Mucosa of descending colon (tissue), 3 donors: ENCODE results near the gene CSNK1G1. TPM values are rescaled to one million over a fixed set of nuclear protein-coding genes. Genes with fewer than 3 reads are reported as not detected.
A peak's percentile ranks its signal among the peaks of the same experiment; 100 is the strongest.

ENCODE experiments used
- ATAC-seq: fragments of 200-7000 bp; cut with Tn5 transposase; one replicate; pipeline ENCODE4 v1.9.1; 2020; ENCODE audit warnings: mild to moderate bottlenecking, moderate library complexity
- DNase-seq, 3 donors: peaks; one replicate each; pipeline ENCODE4 v3.0.0-alpha.2; 2020
- H3K36me3 ChIP-seq: fragments of 200-600 bp; one replicate; pipeline ENCODE4 v1.8.0; 2021; ENCODE audit warnings: low read depth, mild to moderate bottlenecking
- H3K4me1 ChIP-seq: fragments of 200-600 bp; one replicate; pipeline ENCODE4 v1.8.0; 2021; ENCODE audit warnings: low read depth, mild to moderate bottlenecking
- H3K4me3 ChIP-seq: fragments of 200-600 bp; one replicate; pipeline ENCODE4 v1.8.0; 2021; ENCODE audit warnings: mild to moderate bottlenecking
- H3K9me3 ChIP-seq: fragments of 200-600 bp; one replicate; pipeline ENCODE4 v1.8.0; 2021; ENCODE audit warnings: mild to moderate bottlenecking
- intact Hi-C, 2 donors: fragments of 100-400 bp; cut with DNase I in 1 of 2; cut with micrococcal nuclease in 1 of 2; formaldehyde crosslinking; loops; one replicate each; pipeline versions ENCODE4 v1.11.0 to v1.11.1; 2022; cut with DNase I, micrococcal nuclease
- total RNA-seq, 3 donors: library from RNA; stranded (reverse); fragmentation: NEBNext Ultra II Directional in 2 of 3; extraction: Animal tissue kit (Norgen Biotek cat#: 25700) in 2 of 3; gene quantifications; one replicate each; pipeline versions ENCODE4 v1.2.1 to v1.2.4, GENCODE V29; 2021 to 2023
- TF ChIP-seq, protein P1 (sequence below): fragments of 200-600 bp; IDR thresholded peaks from one replicate; pipeline ENCODE4 v1.8.0; 2022; ENCODE audit warnings: antibody characterized with exemption, mild to moderate bottlenecking
- donor health status: DM: no; HTN: no; CAD: no; lungs with moderate emphysema.
- donor health status: DM: no; HTN: no; CAD: no.
- donor health status: DM: no; HTN: yes; CAD: no.

The CSNK1G1 gene
- total RNA-seq, 3 donors from 2014 or later = 19.1 to 22.3 (median 22.3) TPM

DNA sequence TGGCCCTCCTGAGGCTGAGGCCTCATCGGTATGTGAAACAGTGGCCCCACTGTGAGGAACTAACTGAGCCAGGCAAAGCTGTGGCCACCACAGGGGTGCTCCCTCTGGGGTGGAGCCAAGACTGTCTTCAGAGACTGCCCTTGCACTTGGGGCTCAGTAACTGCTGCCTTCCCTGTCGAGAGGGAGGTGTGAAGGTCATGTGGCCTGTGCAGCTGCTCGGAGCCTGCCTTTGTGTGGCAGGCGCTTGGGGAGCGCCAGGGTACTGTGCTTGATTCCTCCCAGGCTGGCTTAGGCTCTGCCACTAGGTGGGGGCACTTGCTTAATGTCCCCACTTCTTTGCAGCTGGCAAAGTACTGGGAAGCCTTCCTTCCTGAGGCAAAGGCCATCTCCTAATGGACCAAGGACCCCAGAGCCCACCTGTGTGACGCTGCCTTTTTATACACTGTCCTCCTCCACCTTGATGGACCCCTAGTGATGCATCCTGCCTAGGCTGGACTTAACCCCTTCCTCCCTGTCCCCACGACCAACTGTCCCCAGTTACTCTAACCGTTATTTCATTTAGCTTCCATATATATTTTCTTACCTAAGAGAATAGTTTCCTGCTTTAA is 218.6 kb downstream of the CSNK1G1 start:
- H3K36me3 ChIP-seq = peaks cover 6% of the 10 kb centered on the region
- DNase-seq = no peak
- peak; percentile 53 for ATAC-seq

GRCh38 chr15:64136347-64136746 is 219.6 kb downstream of the CSNK1G1 start:
- Histone ChIP-seq H3K4me1 (no peaks in the 10 kb centered on the region), H3K9me3 (no peaks in the 10 kb centered on the region), H3K4me3 (no peak overlapping the region), H3K36me3 (peaks cover 6% of the 10 kb centered on the region)
- intact Hi-C loops = no loop called here
- DNase-seq = no peak
- no peak for ATAC-seq
- TF ChIP-seq, protein P1, sequence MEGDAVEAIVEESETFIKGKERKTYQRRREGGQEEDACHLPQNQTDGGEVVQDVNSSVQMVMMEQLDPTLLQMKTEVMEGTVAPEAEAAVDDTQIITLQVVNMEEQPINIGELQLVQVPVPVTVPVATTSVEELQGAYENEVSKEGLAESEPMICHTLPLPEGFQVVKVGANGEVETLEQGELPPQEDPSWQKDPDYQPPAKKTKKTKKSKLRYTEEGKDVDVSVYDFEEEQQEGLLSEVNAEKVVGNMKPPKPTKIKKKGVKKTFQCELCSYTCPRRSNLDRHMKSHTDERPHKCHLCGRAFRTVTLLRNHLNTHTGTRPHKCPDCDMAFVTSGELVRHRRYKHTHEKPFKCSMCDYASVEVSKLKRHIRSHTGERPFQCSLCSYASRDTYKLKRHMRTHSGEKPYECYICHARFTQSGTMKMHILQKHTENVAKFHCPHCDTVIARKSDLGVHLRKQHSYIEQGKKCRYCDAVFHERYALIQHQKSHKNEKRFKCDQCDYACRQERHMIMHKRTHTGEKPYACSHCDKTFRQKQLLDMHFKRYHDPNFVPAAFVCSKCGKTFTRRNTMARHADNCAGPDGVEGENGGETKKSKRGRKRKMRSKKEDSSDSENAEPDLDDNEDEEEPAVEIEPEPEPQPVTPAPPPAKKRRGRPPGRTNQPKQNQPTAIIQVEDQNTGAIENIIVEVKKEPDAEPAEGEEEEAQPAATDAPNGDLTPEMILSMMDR = no peak

More for the DNA sequence above, 218.6 kb downstream of the CSNK1G1 start:
- Histone ChIP-seq H3K9me3 (no peaks in the 10 kb centered on the region), H3K4me1 (no peaks in the 10 kb centered on the region), H3K4me3 (no peak overlapping the region)
- TF ChIP-seq, protein P1 = no peak
- intact Hi-C loops = no loop called here

DNA sequence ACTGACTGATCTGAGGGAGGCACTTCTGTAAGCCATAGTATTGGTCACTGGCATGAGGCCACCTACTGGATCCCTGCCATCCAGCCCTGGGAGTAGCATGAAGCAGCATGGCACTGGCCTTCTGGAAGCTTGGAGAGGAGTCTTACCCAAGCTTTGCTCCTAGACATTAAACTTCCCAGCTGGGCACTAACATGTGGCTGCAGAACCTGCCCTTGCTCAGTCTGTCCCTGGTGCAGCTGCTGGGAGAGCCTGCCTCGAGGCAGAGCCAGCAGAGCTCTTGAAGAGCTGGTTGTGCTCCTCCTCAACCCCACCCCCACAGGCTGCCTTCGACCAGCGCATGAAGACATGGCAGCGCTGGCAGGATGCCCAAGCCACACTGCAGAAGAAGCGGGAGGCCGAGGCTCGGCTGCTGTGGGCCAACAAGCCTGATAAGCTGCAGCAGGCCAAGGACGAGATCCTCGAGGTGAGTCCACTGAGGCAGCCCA is 221.6 kb downstream of the CSNK1G1 start:
- no peaks in the 10 kb centered on the region for H3K9me3 ChIP-seq
- TF ChIP-seq, protein P1 = no peak
- H3K4me3 ChIP-seq = no peak overlapping the region
- H3K36me3 ChIP-seq = peaks cover 24% of the 10 kb centered on the region
- DNase-seq (no peak), ATAC-seq (no peak)
- no peaks in the 10 kb centered on the region for H3K4me1 ChIP-seq
- intact Hi-C loops = no loop called here

DNA sequence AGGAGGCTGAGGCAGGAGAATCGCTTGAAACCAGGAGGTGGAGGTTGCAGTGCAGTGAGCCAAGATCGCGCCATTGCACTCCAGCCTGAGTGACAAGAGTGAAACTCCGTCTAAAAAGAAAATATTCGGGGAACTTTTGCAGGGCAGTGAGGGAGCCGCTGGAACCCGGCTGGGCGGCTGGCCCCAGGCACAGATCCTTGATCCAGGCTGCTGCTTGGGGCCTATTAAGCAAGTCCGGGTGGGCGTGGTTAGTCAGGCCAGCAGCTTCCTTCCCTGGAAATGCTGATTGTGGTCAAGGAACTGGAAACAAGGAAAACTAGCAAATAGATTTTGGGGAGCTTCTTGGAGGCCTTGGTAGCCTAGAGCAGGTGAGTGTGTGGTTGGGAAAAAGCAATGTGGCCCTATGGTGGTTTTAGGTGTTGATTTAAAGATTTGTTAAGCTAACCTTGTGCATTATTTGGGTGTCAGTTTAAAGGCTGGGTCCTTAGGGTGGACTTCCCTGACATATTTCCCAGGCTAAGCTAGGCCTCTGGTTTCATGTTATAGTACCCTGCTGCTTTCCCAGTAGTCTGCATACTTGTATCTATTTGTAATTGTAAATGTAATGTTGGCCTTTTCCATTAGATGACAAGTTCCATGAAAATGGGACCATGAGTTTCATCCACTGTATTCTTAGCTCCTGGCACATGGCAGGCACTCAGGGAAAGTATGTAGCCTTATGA is 222.2 kb downstream of the CSNK1G1 start:
- H3K4me1 ChIP-seq = no peaks in the 10 kb centered on the region
- no peak for ATAC-seq
- peaks cover 24% of the 10 kb centered on the region for H3K36me3 ChIP-seq
- H3K9me3 ChIP-seq = no peaks in the 10 kb centered on the region
- no peak for DNase-seq
- TF ChIP-seq, protein P1 = no peak
- intact Hi-C loops = no loop called here
- no peak overlapping the region for H3K4me3 ChIP-seq

DNA sequence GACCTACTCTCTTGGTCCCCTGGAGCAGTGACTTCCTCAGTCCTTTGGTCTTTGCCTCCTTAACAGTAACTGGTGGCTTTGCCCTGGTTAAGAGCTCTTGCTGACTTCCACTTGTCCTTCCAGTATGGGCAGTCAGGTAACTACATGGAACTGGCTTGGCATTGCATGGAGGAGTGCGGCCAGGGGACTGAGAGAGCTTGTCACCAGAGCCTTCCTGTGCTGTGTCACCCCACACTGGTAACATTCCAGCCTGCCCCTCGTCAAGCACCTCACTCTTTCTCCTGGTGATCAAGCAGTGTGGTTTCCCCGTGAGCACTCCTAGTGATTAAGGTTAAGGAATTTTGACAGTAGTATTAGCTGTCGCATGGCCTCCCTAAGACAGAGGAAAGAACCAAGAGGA is 223.8 kb downstream of the CSNK1G1 start:
- Histone ChIP-seq H3K36me3 (peaks cover 28% of the 10 kb centered on the region), H3K4me3 (no peak overlapping the region), H3K4me1 (no peaks in the 10 kb centered on the region), H3K9me3 (no peaks in the 10 kb centered on the region)
- DNase-seq (no peak), ATAC-seq (no peak)
- intact Hi-C loops = no loop called here
- TF ChIP-seq, protein P1 = no peak
